SIG-M5 treated with dmso at 0.1 percent for 504 hours (cell line): ENCODE results near the gene LRMDA.

ENCODE experiments used
- DNase-seq: peaks from one replicate; lab custom pipeline; 2025; ENCODE audit not compliant: unreplicated experiment; lab: John Stamatoyannopoulos, UW

LRMDA gene

GRCh38 chr10:75431180-75432111, at the start of gene LRMDA:
TSS of gene LRMDA (plus strand) at chr10:75431624.
- DNase-seq, result peak; percentile 78

- no peak for DNase-seq
Observed at GRCh38 chr10:75386128-75386527, 45.3 kb upstream of the LRMDA start.

GRCh38 chr10:75388082-75388481, 43.3 kb upstream of the LRMDA start:
- DNase-seq, result no peak

- no peak for DNase-seq
Observed at GRCh38 chr10:75390178-75390577, 41.2 kb upstream of the LRMDA start.

GRCh38 chr10:75392271-75392670, 39.2 kb upstream of the LRMDA start:
- DNase-seq, result no peak

GRCh38 chr10:75392744-75393143, 38.7 kb upstream of the LRMDA start:
- no peak for DNase-seq

- DNase-seq, result no peak
Observed at GRCh38 chr10:75394221-75394620, 37.2 kb upstream of the LRMDA start.

- DNase-seq, result no peak
Observed at GRCh38 chr10:75395066-75395931, 36.1 kb upstream of the LRMDA start.

- DNase-seq, result no peak
Observed at GRCh38 chr10:75395932-75396630, 35.3 kb upstream of the LRMDA start.

- no peak for DNase-seq
Observed at GRCh38 chr10:75396631-75397495, 34.6 kb upstream of the LRMDA start.

GRCh38 chr10:75397496-75398199, 33.8 kb upstream of the LRMDA start:
- DNase-seq, result no peak

GRCh38 chr10:75398200-75398691, 33.2 kb upstream of the LRMDA start:
- no peak for DNase-seq

- no peak for DNase-seq
Observed at GRCh38 chr10:75398692-75399460, 32.5 kb upstream of the LRMDA start.

- DNase-seq, result peak; percentile 66
Observed at GRCh38 chr10:75399461-75400162, 31.8 kb upstream of the LRMDA start.

- DNase-seq, result no peak
Observed at GRCh38 chr10:75400163-75400770, 31.2 kb upstream of the LRMDA start.

GRCh38 chr10:75400771-75401568, 30.5 kb upstream of the LRMDA start:
- DNase-seq, result peak; percentile 54
